Transverse colon (tissue), 4 donors: ENCODE data around the gene NOX4.

Source experiments
- POLR2A ChIP-seq: fragments of 450-650 bp; IDR thresholded peaks from one replicate; pipeline ENCODE4 v1.6.1; 2016; ENCODE audit warnings: antibody characterized with exemption, mild to moderate bottlenecking, moderate library complexity
- POLR2AphosphoS5 ChIP-seq, 3 donors: sonication (generic); formaldehyde crosslinking; IDR thresholded peaks; one replicate each; pipeline ENCODE4 v1.6.1; 2016; ENCODE audit warnings: antibody characterized with exemption in 3 of 3
- TF ChIP-seq, protein P1 (sequence below), 5 experiments: fragments of 200-600 bp in 3 of 5; fragments of 450-650 bp in 2 of 5; sonication (generic) in 3 of 5; IDR thresholded peaks; 1 replicate in 2 of 5; 2 replicates in 3 of 5; pipeline ENCODE4 v1.5.1; 2016 to 2017; ENCODE audit warnings: antibody characterized with exemption in 5 of 5, inconsistent platforms in 3 of 5, mild to moderate bottlenecking in 2 of 5, moderate library complexity in 1 of 5

GRCh38 chr11:89441606-89442005, 49.6 kb downstream of the NOX4 start:
- no peak for TF ChIP-seq POLR2AphosphoS5 (IDR thresholded peaks at IDR 0.05)
- TF ChIP-seq POLR2A, result no peak
- TF ChIP-seq, protein P1, sequence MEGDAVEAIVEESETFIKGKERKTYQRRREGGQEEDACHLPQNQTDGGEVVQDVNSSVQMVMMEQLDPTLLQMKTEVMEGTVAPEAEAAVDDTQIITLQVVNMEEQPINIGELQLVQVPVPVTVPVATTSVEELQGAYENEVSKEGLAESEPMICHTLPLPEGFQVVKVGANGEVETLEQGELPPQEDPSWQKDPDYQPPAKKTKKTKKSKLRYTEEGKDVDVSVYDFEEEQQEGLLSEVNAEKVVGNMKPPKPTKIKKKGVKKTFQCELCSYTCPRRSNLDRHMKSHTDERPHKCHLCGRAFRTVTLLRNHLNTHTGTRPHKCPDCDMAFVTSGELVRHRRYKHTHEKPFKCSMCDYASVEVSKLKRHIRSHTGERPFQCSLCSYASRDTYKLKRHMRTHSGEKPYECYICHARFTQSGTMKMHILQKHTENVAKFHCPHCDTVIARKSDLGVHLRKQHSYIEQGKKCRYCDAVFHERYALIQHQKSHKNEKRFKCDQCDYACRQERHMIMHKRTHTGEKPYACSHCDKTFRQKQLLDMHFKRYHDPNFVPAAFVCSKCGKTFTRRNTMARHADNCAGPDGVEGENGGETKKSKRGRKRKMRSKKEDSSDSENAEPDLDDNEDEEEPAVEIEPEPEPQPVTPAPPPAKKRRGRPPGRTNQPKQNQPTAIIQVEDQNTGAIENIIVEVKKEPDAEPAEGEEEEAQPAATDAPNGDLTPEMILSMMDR (IDR thresholded peaks at IDR 0.05), result no peak
